ENCODE data around the gene DENND5A. TPM values are rescaled to one million over a fixed set of nuclear protein-coding genes. Genes with fewer than 3 reads are reported as not detected.
"Not testable (repeated sequence)": the region's sequence is repeated elsewhere in the genome, so short reads cannot be mapped to it uniquely, and the experiment has no call there.

DENND5A gene
- total and polyA plus RNA-seq, 2 of the 8 experiments (the other 6 are each of a cell fraction or from before 2014, with no cell fraction given) = 65.7 to 139 TPM

GRCh38 chr11:9247863-9248262 is 17.3 kb downstream of the DENND5A start (continued):
- no peak for TF ChIP-seq RNF2 (IDR thresholded peaks at IDR 0.05; ENCODE audit: borderline replicate concordance, low read depth, low read length, missing control alignments, poor library complexity, severe bottlenecking)
- TF ChIP-seq MAFK (IDR thresholded peaks at IDR 0.05; ENCODE audit: low read depth, low read length) = no peak
- TF ChIP-seq, protein P1, sequence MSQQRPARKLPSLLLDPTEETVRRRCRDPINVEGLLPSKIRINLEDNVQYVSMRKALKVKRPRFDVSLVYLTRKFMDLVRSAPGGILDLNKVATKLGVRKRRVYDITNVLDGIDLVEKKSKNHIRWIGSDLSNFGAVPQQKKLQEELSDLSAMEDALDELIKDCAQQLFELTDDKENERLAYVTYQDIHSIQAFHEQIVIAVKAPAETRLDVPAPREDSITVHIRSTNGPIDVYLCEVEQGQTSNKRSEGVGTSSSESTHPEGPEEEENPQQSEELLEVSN (IDR thresholded peaks at IDR 0.05) = no peak

GRCh38 chr11:9236242-9236641 is 28.9 kb downstream of the DENND5A start:
- H2AK5ac ChIP-seq (ENCODE audit: low read depth, low read length); H3K23ac ChIP-seq (ENCODE audit: insufficient read length); H3K4me2 ChIP-seq (ENCODE audit: insufficient read depth in 1 of 2, low read depth in 2 of 2, low read length in 2 of 2); H2BK120ac ChIP-seq (replicated peaks; ENCODE audit: low read depth, low read length); H2BK12ac ChIP-seq (ENCODE audit: low read depth, low read length); H3K23me2 ChIP-seq (ENCODE audit: low read depth, low read length); H3K9ac ChIP-seq (replicated peaks in 1 of 4; ENCODE audit: extremely low read depth in 1 of 4, low read depth in 3 of 4, low read length in 3 of 4); H2AFZ ChIP-seq (ENCODE audit: low read length); H3K27me3 ChIP-seq (replicated peaks in 1 of 4; ENCODE audit: control insufficient read depth in 3 of 4, extremely low read depth in 1 of 4, insufficient read depth in 3 of 4, low read length in 3 of 4); H3K56ac ChIP-seq (replicated peaks; ENCODE audit: insufficient read length, low read depth, low read length); DNase-seq (ENCODE audit: low read depth in 1 of 2, low spot score in 2 of 2); H4K20me1 ChIP-seq (replicated peaks in 1 of 2; ENCODE audit: control insufficient read depth in 1 of 2, insufficient read depth in 2 of 2, low read length in 2 of 2); H3K27ac ChIP-seq (ENCODE audit: low read depth, low read length); H2BK15ac ChIP-seq (ENCODE audit: low read length); CTCF ChIA-PET (ENCODE audit: partially characterized antibody); H4K91ac ChIP-seq (replicated peaks; ENCODE audit: insufficient read length, low read length); H3K14ac ChIP-seq (ENCODE audit: insufficient read length); FAIRE-seq; H3K79me1 ChIP-seq (ENCODE audit: low read depth, low read length); H2BK5ac ChIP-seq (ENCODE audit: low read depth, low read length); H4K5ac ChIP-seq (ENCODE audit: insufficient read length, low read depth, low read length); H2BK20ac ChIP-seq (ENCODE audit: low read length); H3K36me3 ChIP-seq (ENCODE audit: control insufficient read depth in 2 of 4, insufficient read depth in 4 of 4, low read length in 3 of 4); H3K18ac ChIP-seq (ENCODE audit: extremely low read depth, low read length); H3K4me1 ChIP-seq (replicated peaks in 1 of 4; ENCODE audit: control insufficient read depth in 3 of 4, insufficient read depth in 4 of 4, low read length in 3 of 4); H3K4ac ChIP-seq (replicated peaks; ENCODE audit: insufficient read length, low read depth, low read length); H3K4me3 ChIP-seq (ENCODE audit: extremely low read depth in 1 of 4, insufficient read depth in 2 of 4, low read depth in 3 of 4, low read length in 4 of 4); H4K8ac ChIP-seq (ENCODE audit: extremely low read depth, insufficient read depth, low read length): not testable (repeated sequence)
- Histone ChIP-seq H3K9me3 (ENCODE audit: insufficient read depth in 2 of 2, low read depth in 1 of 2, low read length in 1 of 2) (peaks cover 6 to 11% of the 10 kb centered on the region in 2 experiments; a peak in 2 of 4 replicates), H3K79me2 (ENCODE audit: control insufficient read depth in 1 of 2, insufficient read depth in 2 of 2, low read length in 2 of 2) (peaks cover under 1 to 59% of the 10 kb centered on the region in 2 experiments; a peak in 3 of 4 replicates)
- WGBS, 2 experiments (ENCODE audit: extremely low coverage in 1 of 2, insufficient coverage in 1 of 2, insufficient read length in 1 of 2, insufficient replicate concordance in 2 of 2, low coverage in 1 of 2, low lambda C conversion rate in 2 of 2, missing lambda C conversion rate in 1 of 2) = 97% methylated on average over 9 of the region's 10 CpGs; no CpG with 5 or more reads in 1 of the 2 experiments
- POLR2A ChIA-PET (ENCODE audit: partially characterized antibody) = interaction anchor here (0.7 kb wide), 1 partner anchor 1262 kb away, joined by 3 read pairs; no protein-coding TSS in a partner anchor

All from H1 (cell line).